ENCODE results near the gene STOX1. TPM values are rescaled to one million over a fixed set of nuclear protein-coding genes. Genes with fewer than 3 reads are reported as not detected.

Gene STOX1
- total RNA-seq, 1 donor from 2014 or later = 8.7 TPM

- Mint-ChIP-seq H3K27me3 (ENCODE audit: low read depth) (no peaks in the 10 kb centered on the region), H3K36me3 (ENCODE audit: low read depth) (peaks cover 5% of the 10 kb centered on the region), H3K4me1 (peaks cover 43% of the 10 kb centered on the region), H3K9me3 (no peaks in the 10 kb centered on the region), H3K4me3 (no peak overlapping the region), H3K27ac (ENCODE audit: unreplicated experiment) (no peak overlapping the region)
- TF ChIP-seq, protein P1, sequence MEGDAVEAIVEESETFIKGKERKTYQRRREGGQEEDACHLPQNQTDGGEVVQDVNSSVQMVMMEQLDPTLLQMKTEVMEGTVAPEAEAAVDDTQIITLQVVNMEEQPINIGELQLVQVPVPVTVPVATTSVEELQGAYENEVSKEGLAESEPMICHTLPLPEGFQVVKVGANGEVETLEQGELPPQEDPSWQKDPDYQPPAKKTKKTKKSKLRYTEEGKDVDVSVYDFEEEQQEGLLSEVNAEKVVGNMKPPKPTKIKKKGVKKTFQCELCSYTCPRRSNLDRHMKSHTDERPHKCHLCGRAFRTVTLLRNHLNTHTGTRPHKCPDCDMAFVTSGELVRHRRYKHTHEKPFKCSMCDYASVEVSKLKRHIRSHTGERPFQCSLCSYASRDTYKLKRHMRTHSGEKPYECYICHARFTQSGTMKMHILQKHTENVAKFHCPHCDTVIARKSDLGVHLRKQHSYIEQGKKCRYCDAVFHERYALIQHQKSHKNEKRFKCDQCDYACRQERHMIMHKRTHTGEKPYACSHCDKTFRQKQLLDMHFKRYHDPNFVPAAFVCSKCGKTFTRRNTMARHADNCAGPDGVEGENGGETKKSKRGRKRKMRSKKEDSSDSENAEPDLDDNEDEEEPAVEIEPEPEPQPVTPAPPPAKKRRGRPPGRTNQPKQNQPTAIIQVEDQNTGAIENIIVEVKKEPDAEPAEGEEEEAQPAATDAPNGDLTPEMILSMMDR (conservative IDR thresholded peaks at IDR 0.05) = no peak
- DNase-seq (ENCODE audit: low read depth, low spot score) = no peak
These were observed 52.3 kb downstream of the STOX1 start for GRCh38 chr10:68879628-68880027.

- peaks cover 39% of the 10 kb centered on the region for H3K4me1 Mint-ChIP-seq
- no peaks in the 10 kb centered on the region for H3K27me3 Mint-ChIP-seq (ENCODE audit: low read depth)
- H3K36me3 Mint-ChIP-seq (ENCODE audit: low read depth) = peaks cover 6% of the 10 kb centered on the region
- TF ChIP-seq, protein P1 (conservative IDR thresholded peaks at IDR 0.05) = no peak
- no peak overlapping the region for H3K27ac Mint-ChIP-seq (ENCODE audit: unreplicated experiment)
- no peaks in the 10 kb centered on the region for H3K9me3 Mint-ChIP-seq
- no peak overlapping the region for H3K4me3 Mint-ChIP-seq
- no peak for DNase-seq (ENCODE audit: low read depth, low spot score)
These were observed 52.9 kb downstream of the STOX1 start for GRCh38 chr10:68880181-68880580.

GRCh38 chr10:68895041-68895440 is 67.7 kb downstream of the STOX1 start:
- Mint-ChIP-seq H3K36me3 (ENCODE audit: low read depth) (no peaks in the 10 kb centered on the region), H3K4me1 (peaks cover 18% of the 10 kb centered on the region), H3K9me3 (no peaks in the 10 kb centered on the region), H3K27me3 (ENCODE audit: low read depth) (no peaks in the 10 kb centered on the region), H3K27ac (ENCODE audit: unreplicated experiment) (no peak overlapping the region), H3K4me3 (no peak overlapping the region)
- TF ChIP-seq, protein P1 (conservative IDR thresholded peaks at IDR 0.05) = no peak
- DNase-seq (ENCODE audit: low read depth, low spot score) = no peak

GRCh38 chr10:68897336-68897741 is 70.0 kb downstream of the STOX1 start:
- peak overlapping the region; percentile 67 for H3K4me3 Mint-ChIP-seq
- H3K4me1 Mint-ChIP-seq = peaks cover 36% of the 10 kb centered on the region
- no peak overlapping the region for H3K27ac Mint-ChIP-seq (ENCODE audit: unreplicated experiment)
- no peaks in the 10 kb centered on the region for H3K27me3 Mint-ChIP-seq (ENCODE audit: low read depth)
- TF ChIP-seq, protein P1 (conservative IDR thresholded peaks at IDR 0.05) = peak; percentile 74
- H3K36me3 Mint-ChIP-seq (ENCODE audit: low read depth) = no peaks in the 10 kb centered on the region
- DNase-seq (ENCODE audit: low read depth, low spot score) = peak; percentile 44
- H3K9me3 Mint-ChIP-seq = no peaks in the 10 kb centered on the region

- Mint-ChIP-seq H3K4me1 (peaks cover 46% of the 10 kb centered on the region), H3K27me3 (ENCODE audit: low read depth) (no peaks in the 10 kb centered on the region), H3K4me3 (peak overlapping the region; percentile 6), H3K9me3 (no peaks in the 10 kb centered on the region), H3K27ac (ENCODE audit: unreplicated experiment) (peak overlapping the region; percentile 6), H3K36me3 (ENCODE audit: low read depth) (no peaks in the 10 kb centered on the region)
- TF ChIP-seq, protein P1 (conservative IDR thresholded peaks at IDR 0.05) = no peak
- no peak for DNase-seq (ENCODE audit: low read depth, low spot score)
These were observed 71.9 kb downstream of the STOX1 start for GRCh38 chr10:68899186-68899745.
